GM12878 (cell line): ENCODE results near the gene FAM156B. TPM values are rescaled to one million over a fixed set of nuclear protein-coding genes. Genes with fewer than 3 reads are reported as not detected.
"Not testable (repeated sequence)": the region's sequence is repeated elsewhere in the genome, so short reads cannot be mapped to it uniquely, and the experiment has no call there.

Source experiments
- ATAC-seq: fragments of 200-7000 bp; cut with Tn5 transposase; 3 replicates; pipeline ENCODE4 v1.9.1; 2020; ENCODE audit warnings: mild to moderate bottlenecking, moderate library complexity
- BruUV-seq: library from RNA; stranded (reverse); fragments of 400-500 nt; replicated peaks from 2 replicates; lab custom pipeline; 2021; lab: Mats Ljungman, UMichigan
- CTCF ChIA-PET: fragments of 300-600 bp; sonication (Branson Sonifier 250); formaldehyde crosslinking; extraction: SDS; loops from one replicate; lab custom pipeline; 2021; ENCODE audit warnings: inconsistent platforms; lab: Yijun Ruan, JAX
- POLR2A ChIA-PET: fragments of 350-600 bp; formaldehyde crosslinking; extraction: SDS; loops from one replicate; lab custom pipeline; 2021; ENCODE audit warnings: inconsistent platforms; lab: Charles Lee
- RAD21 ChIA-PET: fragments of 300-600 bp; sonication (Branson Sonifier 250); formaldehyde crosslinking; loops from one replicate; lab custom pipeline; 2023; ENCODE audit warnings: antibody characterized with exemption; ENCODE audit not compliant: unreplicated experiment; lab: Charles Lee
- SMC1A ChIA-PET: fragments of 300-600 bp; sonication (Branson Sonifier 250); formaldehyde crosslinking; loops from one replicate; lab custom pipeline; 2023; ENCODE audit not compliant: unreplicated experiment, uncharacterized antibody; lab: Charles Lee
- DNase-seq: peaks from one replicate; pipeline ENCODE4 v3.0.0-alpha.2; 2011; ENCODE audit warnings: low read depth, low spot score
- FAIRE-seq: peaks from 3 replicates; lab custom pipeline; 2011; peaks lifted over from hg19 to GRCh38; lab: Jason Lieb, UNC
- H2AFZ ChIP-seq: 2 replicates; pipeline ENCODE4 v1.6.0; 2011; ENCODE audit warnings: low read depth, low read length, control low read depth; ENCODE audit not compliant: control insufficient read depth
- H3K27ac ChIP-seq: 2 replicates; pipeline ENCODE4 v1.5.1; 2011; ENCODE audit warnings: control low read depth; ENCODE audit not compliant: control insufficient read depth, insufficient read depth
- H3K27me3 ChIP-seq, 2 experiments: replicated peaks in 1 of 2; 2 replicates each; pipeline versions ENCODE4 v1.6.0 to v1.6.1; 2011; ENCODE audit warnings: low read length in 1 of 2; ENCODE audit not compliant: control insufficient read depth in 2 of 2, insufficient read depth in 2 of 2
- H3K36me3 ChIP-seq, 2 experiments: 2 replicates each; pipeline ENCODE4 v1.5.1; 2011; ENCODE audit warnings: low read length in 1 of 2; ENCODE audit not compliant: control insufficient read depth in 2 of 2, insufficient read depth in 2 of 2
- H3K4me1 ChIP-seq: 2 replicates; pipeline ENCODE4 v1.6.1; 2011; ENCODE audit warnings: mild to moderate bottlenecking, low read length, moderate library complexity, mixed read lengths; ENCODE audit not compliant: control insufficient read depth, insufficient read depth
- H3K4me2 ChIP-seq: 2 replicates; pipeline ENCODE4 v1.6.0; 2011; ENCODE audit warnings: control low read depth; ENCODE audit not compliant: control insufficient read depth, insufficient read depth
- H3K4me3 ChIP-seq: fragments of 200-600 bp; sonication (generic); 2 replicates; pipeline ENCODE4 v1.5.1; 2016
- H3K79me2 ChIP-seq: 2 replicates; pipeline ENCODE4 v1.6.0; 2011; ENCODE audit warnings: low read length; ENCODE audit not compliant: control insufficient read depth, insufficient read depth
- H3K9ac ChIP-seq: 2 replicates; pipeline ENCODE4 v1.8.0; 2011; ENCODE audit warnings: low read length, control low read depth, mixed read lengths; ENCODE audit not compliant: control insufficient read depth, insufficient read depth
- H3K9me3 ChIP-seq: replicated peaks from 3 replicates; pipeline ENCODE4 v1.5.1; 2011; ENCODE audit warnings: mild to moderate bottlenecking, low read length; ENCODE audit not compliant: control insufficient read depth, insufficient read depth
- H4K20me1 ChIP-seq: 2 replicates; pipeline ENCODE4 v1.6.0; 2011; ENCODE audit not compliant: control insufficient read depth, insufficient read depth
- WGBS: methylation state at CpG from one replicate; pipeline ENCODE4 v1.1.6; 2016; ENCODE audit warnings: low lambda C conversion rate; ENCODE audit not compliant: insufficient replicate concordance, insufficient coverage; ENCODE audit errors: missing lambda C conversion rate; 5-methylcytosine and 5-hydroxymethylcytosine counted together
- in situ Hi-C: fragments of 300-500 bp; cut with MboI; formaldehyde crosslinking; loops from 9 replicates; pipeline ENCODE4 v1.14.3; 2018; ENCODE audit warnings: mixed read lengths
- intact Hi-C: fragments of 100-400 bp; cut with micrococcal nuclease; formaldehyde crosslinking; loops from one replicate; pipeline ENCODE4 v1.14.2; 2022; ENCODE audit not compliant: unreplicated experiment
- polyA plus RNA-seq, 11 experiments: library from polyadenylated mRNA; depleted of rRNA in 4 of 11; unstranded in 6 of 11; stranded (reverse) in 5 of 11; fragments of >200 nt; fragmentation: Nextera tagmentation in 4 of 11; fragmentation: Illumina TruSeq in 1 of 11; extraction: Ambion mirVana in 4 of 11; extraction: Trizol in 1 of 11; gene quantifications; 1 replicate in 1 of 11; 2 replicates in 10 of 11; pipeline versions ENCODE4 v1.2.1 to v1.2.3, GENCODE V29; 2011 to 2016; ENCODE audit warnings: inconsistent platforms in 2 of 11, missing spikeins in 2 of 11, low read depth in 1 of 11
- total RNA-seq, 4 experiments: library from RNA; depleted of rRNA in 3 of 4; stranded (reverse); fragments of >200 nt in 3 of 4; fragmentation: Illumina TruSeq in 1 of 4; extraction: Trizol in 1 of 4; gene quantifications; 2 replicates each; pipeline versions ENCODE4 v1.2.1 to v1.2.3, GENCODE V29; 2013 to 2021

Gene FAM156B
- total and polyA plus RNA-seq, 10 of the 15 experiments (the other 5 are each of a cell fraction or from before 2014, with no cell fraction given), result 0.53 to 27.9 (median 16.8) TPM

- POLR2A ChIA-PET, H3K27ac ChIP-seq, H3K27me3 ChIP-seq, BruUV-seq, H3K9me3 ChIP-seq, H3K9ac ChIP-seq, H4K20me1 ChIP-seq, FAIRE-seq, H3K4me2 ChIP-seq, H3K79me2 ChIP-seq, RAD21 ChIA-PET, CTCF ChIA-PET, intact Hi-C loops, H3K4me3 ChIP-seq, SMC1A ChIA-PET, H2AFZ ChIP-seq, in situ Hi-C loops, DNase-seq, H3K36me3 ChIP-seq, H3K4me1 ChIP-seq: not testable (repeated sequence)
- ATAC-seq, result peak; percentile 68
- WGBS, result no CpG with 5 or more reads among the region's 12 CpGs
These were observed 12.3 kb downstream of the FAM156B start for GRCh38 chrX:52909313-52909969.

GRCh38 chrX:52913681-52914080 is 16.6 kb downstream of the FAM156B start:
- H3K79me2 ChIP-seq, H2AFZ ChIP-seq, SMC1A ChIA-PET, H3K27me3 ChIP-seq, H3K36me3 ChIP-seq, DNase-seq, H3K4me1 ChIP-seq, H4K20me1 ChIP-seq, ATAC-seq, CTCF ChIA-PET, BruUV-seq, H3K4me2 ChIP-seq, H3K9me3 ChIP-seq, H3K9ac ChIP-seq, FAIRE-seq, H3K27ac ChIP-seq, RAD21 ChIA-PET, POLR2A ChIA-PET, intact Hi-C loops, in situ Hi-C loops, H3K4me3 ChIP-seq: not testable (repeated sequence)
- no CpG with 5 or more reads among the region's 9 CpGs for WGBS

- intact Hi-C loops, BruUV-seq, H3K4me1 ChIP-seq, H3K9me3 ChIP-seq, SMC1A ChIA-PET, H3K9ac ChIP-seq, H3K36me3 ChIP-seq, H3K27me3 ChIP-seq, ATAC-seq, RAD21 ChIA-PET, H3K27ac ChIP-seq, H3K4me3 ChIP-seq, CTCF ChIA-PET, H4K20me1 ChIP-seq, H2AFZ ChIP-seq, H3K79me2 ChIP-seq, FAIRE-seq, DNase-seq, H3K4me2 ChIP-seq, in situ Hi-C loops, POLR2A ChIA-PET: not testable (repeated sequence)
- no CpG with 5 or more reads among the region's 3 CpGs for WGBS
These were observed 17.6 kb downstream of the FAM156B start for GRCh38 chrX:52914704-52915103.
